Activated T-cell treated with anti-CD3 and anti-CD28 coated beads for 48 hours (primary cell): ENCODE data around the gene OAS2.

Experiments used
- DNase-seq: peaks from one replicate; pipeline ENCODE4 v3.0.0-alpha.2; 2020; ENCODE audit warnings: low read depth

The OAS2 gene

GRCh38 chr12:113058553-113058952 is 80.2 kb downstream of the OAS2 start:
- no peak for DNase-seq

- peak; percentile 13 for DNase-seq
Observed at GRCh38 chr12:113059071-113059595, 80.8 kb downstream of the OAS2 start.

DNA sequence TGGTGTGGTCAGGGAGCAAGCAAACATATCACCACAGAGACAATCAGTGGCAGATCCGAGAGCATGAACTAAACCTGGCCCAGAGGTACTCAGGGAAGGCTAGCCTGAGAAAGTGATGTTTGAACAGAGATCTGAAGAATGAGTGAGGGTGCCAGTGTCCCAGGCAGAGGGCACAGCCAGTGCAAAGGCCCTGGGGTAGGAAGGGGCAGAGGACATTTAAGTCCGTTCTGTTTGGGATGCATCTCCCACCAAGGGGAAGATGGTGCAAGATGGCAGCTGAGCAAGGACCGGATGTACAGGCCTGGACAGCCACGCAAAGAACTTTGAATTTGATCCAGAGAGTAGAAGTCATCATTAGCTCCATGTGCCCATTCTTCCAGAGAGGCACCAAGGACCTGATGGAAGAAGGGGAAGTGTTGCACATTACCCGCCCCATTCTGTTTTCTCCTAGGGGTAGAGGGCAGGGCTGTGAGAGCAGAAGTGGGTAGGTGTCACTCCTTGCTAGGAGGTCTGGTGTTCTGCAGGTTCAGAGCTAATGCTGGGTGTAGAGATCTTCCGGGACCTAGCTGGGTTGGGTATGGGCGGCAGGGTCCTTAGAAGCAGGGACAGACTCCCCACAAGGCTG is 82.1 kb downstream of the OAS2 start:
- no peak for DNase-seq

DNA sequence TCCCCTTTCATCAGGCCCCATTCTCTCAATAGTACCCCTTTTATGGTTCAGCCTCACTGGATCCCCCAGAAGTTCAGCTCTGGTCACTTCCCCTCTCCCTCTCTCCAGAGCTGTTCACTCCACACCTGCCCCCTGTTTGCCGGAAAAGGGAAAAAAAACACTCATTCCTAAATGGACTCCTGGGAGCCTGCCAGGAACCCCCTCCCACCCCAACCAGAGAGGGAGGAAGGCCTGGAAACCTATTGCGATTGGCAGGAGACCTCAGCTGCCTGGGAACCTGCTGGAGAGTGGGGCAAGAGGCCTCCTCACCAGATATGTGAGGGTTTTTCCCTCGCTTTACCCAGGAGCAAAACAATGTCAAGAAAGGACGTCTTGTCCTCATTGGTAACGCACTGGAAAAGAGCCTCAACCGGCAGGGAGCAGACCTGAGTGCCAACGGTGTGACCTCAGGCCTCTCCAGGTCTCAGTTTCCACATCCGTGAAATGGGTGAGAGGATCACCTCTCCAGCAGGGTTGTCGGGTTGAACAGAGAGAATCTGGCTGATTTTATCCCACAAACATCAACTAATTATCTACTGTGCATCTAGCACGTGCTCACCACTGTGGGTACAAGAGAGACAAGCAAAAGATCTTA is 82.9 kb downstream of the OAS2 start:
- no peak for DNase-seq
